ENCODE measurements around the gene HES4.
A peak's percentile ranks its signal among the peaks of the same experiment; 100 is the strongest.
"Not testable (repeated sequence)": the region's sequence is repeated elsewhere in the genome, so short reads cannot be mapped to it uniquely, and the experiment has no call there.

The HES4 gene

DNA sequence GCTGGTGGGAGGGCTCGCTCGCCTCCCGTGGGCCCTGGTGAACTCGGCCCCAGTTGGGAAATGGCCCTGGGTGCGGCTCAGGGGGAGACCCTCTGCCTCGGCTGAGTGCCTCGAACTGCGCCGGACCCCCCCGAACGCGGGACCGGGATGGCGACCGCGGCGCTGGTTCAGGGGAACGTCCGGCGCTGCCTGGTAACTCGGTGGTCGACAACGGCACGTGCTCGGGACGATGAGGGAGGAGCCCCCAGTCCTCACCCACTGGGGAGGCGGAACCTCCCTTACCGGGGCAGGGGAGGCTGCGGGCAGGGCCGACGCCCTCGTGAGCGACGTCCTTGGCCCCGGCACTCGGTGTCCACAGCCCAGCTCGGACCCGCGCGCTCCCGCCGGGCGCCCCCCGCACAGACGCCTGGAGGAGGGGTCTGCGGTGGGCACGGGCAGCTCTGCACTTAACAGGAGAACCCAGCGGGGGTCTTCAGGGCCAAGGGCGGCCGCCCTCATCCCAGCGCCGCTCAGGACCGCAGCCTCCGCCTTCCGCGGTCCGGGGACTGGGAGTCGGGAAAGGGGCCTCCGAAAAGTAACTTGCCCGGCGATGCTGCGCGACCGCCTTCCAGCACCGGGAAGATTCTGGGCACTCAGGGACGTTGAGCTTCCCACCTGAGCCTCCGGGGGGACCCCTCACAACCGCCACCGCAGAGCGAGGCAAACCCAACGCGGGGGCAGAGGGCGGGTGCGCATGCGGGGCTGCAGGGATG lies 1.7 kb downstream of the HES4 start:
- no peak for DNase-seq

DNA sequence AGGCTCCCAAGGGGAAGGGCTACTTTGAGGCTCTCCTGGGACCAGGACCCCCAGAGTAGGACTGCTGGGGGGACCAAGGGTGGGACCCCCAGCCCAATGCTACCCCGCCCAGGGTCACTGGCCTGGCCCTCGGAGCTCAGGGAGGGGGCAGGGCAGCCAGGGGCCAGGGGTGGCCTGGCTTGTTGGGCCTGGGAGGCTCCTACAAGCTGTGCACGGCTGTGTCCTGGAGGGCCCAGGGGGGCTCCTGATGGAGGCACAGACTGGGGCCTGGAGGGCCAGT lies 2.2 kb downstream of the HES4 start:
- DNase-seq, result no peak

DNA sequence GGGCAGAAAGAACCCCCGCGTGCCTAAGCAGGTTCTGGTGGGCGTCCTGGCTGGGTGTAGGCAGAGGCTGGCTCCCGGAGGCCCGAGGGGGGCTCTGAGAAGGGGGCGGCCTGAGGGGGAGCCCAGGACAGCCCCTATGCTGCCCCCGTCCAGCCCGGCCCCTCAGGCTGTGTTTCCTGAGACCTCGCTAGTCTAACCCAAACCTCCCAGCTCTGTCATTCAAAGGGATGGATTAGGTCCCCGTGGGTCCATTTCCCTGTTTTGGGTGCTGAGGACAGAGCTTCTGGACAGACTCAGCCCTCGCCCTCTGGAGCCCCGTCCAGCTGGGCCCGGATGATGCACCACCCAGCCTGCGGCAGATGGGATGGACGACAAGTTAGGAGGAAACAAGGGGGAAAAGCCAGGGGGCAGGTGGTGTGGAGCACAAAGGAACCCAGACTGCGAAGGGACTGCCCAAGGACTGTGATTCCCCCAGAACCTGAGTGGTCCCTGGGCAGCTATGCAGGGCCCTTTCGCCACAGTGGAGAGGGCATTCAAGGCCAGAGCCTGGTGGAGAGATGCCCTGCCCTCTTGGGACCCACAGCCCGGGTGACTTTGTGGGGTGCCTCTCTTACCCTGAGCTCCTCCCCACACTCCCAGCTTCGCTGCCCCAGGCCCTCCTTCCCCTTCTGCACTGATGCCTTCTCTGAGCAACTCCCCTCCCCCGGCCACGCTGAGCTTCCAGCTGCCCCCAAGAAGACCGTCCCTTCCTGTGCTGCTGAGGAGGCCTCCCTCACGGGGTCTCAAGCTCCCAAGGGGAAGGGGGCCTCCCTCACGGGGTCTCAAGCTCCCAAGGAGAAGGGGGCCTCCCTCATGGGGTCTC lies 2.8 kb downstream of the HES4 start:
- DNase-seq, result no peak

DNA sequence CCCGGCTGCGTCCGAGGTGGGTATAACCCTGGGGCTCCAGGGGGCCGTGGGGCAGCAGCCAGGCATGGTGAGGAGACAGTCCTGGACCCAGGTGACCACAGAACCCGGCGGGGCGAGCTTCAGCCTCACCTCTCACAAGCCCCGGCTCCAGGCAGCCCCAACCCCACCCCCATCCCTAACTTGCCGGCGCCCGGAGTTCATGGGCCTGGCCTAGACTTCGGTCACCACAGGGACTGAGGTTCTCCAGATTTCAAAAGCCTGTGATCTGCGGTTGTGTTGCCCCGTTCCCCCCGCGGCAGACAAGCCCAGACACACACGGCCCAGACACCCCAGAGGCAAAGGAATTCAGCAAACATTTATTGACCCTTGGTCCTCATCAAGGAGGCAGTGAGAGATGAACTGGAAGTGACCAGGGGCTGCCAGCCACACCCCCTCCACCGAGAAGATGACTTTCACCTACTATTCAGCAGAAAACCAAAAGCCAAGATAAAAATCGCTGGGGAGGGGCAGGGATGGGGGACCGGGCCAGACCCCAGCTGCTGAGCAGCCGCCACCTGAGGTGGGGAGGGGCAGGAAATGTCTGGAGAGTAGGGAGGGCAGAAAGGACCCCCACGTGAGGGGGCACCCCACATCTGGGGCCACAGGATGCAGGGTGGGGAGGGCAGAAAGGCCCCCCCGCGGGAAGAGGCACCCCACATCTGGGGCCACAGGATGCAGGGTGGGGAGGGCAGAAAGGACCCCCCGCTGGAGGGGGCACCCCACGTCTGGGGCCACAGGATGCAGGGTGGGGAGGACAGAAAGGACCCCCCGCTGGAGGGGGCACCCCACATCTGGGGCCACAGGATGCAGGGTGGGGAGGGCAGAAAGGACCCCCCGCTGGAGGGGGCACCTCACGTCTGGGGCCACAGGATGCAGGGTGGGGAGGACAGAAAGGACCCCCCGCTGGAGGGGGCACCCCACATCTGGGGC lies 3.9 kb downstream of the HES4 start:
- DNase-seq, result no peak

DNA sequence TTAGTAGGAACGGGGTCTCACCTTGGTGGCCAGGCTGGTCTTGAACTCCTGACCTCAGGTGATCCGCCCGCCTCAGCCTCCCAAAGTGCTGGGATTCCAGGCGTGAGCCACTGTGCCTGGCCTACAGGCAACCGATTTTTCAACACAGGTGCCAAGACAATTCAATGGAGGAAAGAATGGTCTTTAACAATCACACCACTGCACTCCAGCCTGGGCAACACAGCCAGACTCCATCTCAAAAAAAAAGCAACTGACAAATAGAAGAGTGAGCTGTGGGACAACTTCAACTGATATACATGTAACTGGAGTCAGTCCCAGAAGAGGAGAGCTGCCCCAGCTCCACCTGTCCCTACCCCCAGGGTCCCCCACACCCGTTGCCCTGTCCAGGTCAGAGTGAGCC lies 5.4 kb downstream of the HES4 start:
- DNase-seq, result not testable (repeated sequence)

DNA sequence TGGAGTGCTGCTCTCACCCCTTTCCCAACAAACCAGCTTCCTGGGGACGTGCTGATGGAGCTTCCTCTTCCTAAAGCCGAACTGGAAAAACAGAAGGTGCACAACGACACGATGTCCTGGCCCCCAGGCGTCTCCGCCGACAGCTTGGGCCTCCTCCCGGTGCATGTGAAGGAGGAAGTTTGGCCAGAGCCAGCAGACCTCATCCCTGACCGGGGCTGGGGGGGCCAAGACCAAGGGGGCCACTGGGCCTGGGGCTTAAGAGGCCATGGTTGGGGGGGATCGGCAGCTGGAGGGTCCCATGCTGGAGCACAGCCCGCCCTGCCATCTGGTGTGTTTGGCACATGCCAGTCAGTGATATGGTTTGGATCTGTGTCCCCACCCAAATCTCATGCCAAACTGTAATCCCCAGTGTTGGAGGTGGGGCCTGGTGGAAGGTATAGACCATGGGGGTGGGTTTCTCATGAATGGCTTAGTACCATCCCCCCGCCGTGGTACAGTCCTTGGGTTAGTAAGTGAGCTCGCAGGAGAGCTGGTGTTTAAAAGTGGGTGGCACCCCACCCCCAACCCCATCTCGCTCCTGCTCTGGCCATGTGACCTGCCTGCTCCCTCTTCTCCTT lies 6.4 kb downstream of the HES4 start:
- no peak for DNase-seq

DNA sequence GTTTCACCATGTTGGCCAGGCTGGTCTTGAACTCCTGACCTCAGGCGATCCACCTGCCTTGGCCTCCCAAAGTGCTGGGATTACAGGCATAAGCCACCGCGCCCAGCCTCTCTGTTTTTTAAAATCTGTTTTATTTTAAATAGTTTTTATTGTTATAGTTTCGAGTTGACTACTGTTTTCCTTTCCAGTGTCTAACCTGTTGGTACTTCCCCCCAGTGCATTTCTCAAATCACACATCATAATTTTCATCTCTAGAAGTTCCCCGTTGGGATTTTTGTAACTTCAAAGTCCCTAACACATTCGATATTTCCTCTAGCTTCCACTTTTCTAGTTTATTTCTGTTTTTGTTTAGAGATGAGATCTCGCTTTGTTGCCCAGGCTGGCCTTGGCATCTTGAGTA lies 7.5 kb downstream of the HES4 start:
- no peak for DNase-seq

DNA sequence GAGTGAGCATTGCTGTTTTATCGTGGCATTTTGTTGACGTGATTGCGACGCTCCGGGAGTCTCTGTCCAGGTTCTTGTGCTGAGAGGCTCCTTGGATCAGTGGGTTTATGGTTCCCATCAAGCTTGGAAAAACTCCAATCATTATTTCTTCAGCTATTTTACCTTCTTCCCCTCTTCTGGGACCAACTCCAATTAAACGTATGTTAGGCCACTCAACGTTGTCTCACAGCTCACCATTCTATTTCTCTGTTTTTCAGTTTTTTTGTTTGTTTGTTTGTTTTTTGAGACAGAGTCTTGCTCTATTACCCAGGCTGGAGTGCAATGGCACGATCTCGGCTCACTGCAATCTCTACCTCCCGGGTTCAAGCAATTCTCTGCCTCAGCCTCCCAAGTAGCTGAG lies 8.0 kb downstream of the HES4 start:
- no peak for DNase-seq

DNA sequence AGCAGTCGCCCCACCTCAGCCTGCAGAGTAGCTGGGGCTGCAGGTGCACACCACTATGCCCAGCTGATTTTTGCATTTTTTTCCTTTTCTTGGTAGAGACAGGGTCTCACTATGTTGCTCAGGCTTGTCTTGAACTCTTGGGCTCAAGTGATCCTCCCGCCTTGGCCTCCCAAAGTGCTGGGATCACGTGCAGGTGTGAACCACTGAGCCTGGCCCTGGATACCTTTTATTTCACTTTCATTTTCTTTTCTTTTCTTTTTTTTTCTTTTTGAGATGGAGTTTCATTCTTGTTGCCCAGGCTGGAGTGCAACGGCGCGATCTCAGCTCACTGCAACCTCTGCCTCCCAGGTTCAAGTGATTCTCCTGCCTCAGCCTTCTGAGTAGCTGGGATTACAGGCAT lies 8.6 kb downstream of the HES4 start:
- DNase-seq, result not testable (repeated sequence)

DNA sequence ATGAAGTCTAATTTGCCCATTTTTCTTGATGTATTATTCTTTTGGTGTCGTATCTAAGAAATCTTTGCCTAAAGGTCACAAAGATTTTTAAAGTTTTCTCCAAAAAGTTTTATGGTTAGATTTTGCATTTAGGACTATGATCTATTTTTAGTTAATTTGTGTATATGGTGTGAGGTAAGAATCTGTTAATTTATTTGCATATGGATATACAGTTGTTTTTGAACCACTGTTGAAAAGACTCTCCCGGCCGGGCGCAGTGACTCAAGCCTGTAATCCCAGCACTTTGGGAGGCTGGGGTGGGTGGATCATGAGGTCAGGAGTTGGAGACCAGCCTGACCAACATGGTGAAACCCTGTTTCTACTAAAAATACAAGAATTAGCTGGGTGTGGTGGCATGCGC lies 11.8 kb downstream of the HES4 start:
- DNase-seq, result not testable (repeated sequence)

DNA sequence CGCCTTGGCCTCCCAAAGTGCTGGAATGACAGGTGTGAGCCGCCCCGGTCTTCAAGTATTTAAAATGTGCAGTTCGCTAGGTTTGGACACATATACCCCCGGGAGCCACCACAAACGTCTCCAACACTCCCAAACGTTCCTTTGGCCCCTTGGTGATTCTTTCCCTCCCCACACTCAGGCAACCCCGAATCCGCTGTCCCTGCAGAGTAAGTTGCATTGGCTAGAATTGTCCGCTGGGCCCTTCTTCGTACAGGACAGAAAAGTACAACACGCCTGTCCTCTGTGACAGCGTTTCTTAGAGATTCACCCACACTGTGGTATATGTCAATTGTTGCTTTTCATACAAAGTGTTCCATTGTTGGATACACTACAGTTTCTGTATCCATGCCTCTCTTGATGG lies 14.8 kb downstream of the HES4 start:
- no peak for DNase-seq

DNA sequence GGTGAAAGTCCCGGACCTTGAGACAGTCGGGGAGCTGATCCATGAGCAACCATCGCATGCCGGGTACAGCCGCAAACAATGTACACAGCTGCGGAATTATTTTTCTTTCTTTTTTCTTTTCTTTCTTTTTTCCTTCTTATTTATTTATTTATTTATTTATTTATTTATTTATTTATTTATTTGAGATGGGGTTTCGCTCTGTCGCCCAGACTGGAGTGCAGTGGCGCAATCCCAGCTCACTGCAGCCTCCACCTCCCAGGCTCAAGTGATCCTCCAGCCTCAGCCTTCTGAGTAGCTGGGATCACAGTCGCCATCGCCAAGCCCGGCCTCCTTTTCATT lies 15.5 kb downstream of the HES4 start:
- no peak for DNase-seq

DNA sequence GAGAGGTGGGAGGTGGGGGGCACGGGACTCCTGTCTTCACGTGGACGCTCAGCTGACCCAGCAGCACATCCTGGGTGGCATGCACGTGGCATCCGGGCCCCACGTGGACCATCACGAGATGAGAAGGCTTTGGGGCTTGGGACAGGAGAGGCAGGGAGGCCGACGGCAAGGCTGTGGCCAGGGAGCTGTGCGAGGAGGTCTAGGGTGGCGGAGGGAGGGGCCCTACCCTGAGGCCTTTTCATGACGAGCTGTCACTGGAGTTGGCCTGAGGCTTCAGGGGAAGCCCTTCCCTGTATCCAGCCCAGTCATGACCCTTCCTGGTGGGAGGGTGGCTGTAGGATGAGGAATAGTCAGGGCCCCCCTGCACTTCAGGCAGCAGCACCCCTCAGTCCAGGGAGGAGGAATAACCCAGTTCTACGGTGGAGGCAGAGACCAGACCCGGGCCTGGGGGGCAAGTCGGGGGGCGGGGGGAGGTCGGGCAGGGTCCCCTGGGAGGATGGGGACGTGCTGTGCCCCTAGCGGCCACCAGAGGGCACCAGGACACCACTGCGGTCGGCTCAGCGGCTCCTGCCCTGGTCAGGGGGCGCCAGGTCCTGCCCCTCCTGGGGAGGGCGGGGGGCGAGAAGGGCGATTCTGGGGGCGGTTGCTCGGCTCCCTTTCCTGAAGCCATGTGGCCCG lies 16.0 kb downstream of the HES4 start:
- DNase-seq, result peak in 3 of 4 experiments; percentile 38 to 66 (median 46)

DNA sequence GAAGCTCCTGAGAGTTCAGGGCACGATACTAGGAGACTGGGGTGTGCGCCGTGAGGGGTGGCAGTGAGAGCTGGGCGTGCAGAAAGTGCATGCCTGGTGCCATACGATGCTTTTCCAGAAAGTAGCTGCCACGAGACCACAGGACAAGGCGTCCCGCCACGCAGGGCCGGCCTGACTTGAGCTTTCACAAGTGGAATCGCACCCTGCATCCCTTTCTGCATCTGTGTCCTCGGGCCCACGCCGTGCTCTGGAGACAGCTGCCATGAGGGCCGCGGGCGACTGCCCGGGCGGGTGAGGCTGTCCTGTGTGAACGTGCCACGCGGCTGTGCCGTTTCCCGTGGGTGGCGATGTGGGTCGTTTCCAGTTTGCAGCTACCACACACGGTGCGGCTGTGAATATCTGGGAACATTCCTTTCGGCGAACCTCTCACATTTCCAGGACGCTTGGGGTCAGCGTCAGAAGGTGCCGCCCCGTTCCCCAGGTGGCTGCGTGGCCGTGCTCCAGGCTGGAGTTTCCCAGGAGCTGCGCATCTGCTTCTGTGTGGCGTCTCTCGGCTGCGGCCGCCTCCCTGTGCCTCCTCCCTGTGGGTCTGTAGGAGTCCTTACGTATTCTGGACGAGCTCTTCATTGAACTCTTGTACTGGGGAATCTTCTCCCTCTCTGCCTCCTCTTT lies 17.0 kb downstream of the HES4 start:
- DNase-seq, result no peak

DNA sequence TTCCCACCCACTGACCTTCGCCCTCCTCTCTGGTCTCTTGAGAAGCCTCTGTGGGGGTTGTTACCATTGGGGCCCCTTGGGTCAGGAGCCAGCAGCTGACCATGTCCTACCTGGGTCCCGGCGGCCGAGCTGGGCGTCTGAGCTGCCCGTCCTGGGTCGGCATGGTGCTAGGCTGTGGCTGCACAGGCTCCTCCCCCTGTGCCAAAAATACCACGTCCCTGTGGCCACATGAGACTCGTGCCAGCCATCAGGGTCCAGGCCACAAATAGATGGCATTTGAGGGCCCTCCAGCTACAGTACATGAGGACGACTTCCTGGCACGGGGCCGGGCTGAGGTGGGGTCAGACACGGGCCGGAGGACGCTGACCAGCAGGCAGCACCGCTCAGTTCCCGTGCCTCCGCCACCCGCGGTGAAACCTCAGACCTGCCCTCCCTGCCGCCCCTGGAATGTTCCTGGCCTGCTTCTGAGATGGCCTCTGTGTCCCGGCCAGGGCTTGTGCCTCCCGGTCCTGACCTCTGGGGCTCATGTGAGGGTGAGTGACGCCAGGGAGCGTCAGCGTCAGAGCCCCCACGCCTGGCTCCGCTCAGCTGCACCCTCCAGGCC lies 17.8 kb downstream of the HES4 start, which contains the start of gene PERM1:
PERM1 (minus strand) TSS at position 139 of the 604 bp plus-strand sequence. CDS start 1,064 bp downstream, outside the sequence.
- no peak for DNase-seq

DNA sequence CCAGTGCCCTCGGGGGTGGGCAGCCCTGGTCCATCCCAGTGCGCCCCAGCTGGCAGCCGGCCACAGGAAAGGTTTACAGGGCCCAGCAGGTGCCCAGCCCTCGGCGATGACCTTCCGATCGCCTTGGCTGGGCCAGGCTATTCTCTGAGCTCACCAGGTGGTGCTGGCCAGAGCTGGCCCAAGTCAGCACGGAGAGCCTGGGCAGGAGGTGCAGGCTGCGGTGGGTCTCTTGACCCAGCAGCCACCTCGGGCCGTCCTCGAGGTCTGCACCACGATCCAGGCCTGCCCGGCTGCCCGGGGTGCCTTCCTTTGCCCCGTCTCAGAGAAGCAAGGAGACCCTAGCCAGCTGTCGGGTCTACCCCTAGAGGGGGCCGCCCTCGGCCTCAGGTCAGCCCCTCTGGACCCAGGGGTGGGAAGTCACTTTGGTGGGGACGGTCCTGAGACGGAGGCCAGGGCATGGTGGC lies 18.4 kb downstream of the HES4 start:
- DNase-seq, result no peak

DNA sequence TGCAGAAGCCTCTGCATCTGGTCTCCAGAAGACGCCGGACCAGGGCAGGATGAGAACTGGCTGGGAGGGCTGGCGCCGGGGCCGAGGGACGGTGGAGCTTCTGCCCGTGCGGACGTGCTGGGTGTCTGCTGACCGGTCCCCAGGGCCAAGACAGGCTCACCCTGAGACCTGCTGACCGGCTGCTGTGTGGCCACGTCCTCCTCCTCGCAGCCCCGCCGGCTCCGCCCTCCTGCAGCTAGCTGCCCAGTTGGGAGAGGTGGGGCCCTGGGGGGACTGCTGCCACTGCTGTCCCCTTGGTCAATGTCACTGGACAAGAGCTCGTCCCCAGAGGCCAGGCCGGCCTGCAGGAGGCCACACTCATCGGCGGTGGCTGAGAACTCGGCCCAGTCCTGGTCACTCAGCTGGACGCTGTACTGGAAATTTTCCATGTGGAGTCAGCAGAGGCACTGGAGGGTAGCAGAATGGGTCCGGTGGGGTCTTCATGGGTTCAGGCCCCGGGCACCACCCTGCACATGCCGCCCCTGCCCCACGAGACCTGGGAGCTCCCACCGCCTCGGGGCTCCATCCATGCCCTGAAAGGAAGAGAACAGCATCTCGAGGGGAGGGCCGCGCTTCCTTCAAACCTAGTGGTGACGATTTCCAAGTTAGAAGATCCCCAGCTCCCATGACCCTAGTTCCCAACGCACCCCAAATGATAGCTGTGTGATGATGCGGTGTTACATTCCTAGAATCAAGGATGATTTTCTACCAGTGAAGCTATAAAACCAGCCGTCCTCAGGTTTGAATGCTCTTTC lies 19.1 kb downstream of the HES4 start:
- DNase-seq, result no peak

DNA sequence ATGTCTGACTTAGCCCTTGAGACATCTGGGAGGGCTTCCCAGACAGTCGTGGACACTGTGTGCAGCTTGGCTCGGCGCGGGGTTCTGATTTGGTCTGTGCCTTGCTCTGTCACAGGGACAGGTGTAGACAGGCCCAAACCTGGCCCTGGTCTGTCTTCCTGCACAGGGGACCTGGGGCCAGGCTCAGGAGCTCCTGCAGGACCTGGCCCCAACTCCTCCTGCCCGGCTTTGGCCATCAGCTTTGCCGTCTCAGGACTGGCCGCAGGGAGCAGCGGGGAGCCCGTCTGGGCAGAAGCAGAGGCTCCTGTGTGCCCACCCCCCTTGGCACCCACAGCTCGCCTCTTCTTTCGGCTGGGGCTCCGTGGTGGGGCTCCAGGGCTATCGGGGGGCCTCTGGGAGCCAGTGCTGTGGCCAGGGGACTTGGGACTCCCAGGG lies 19.7 kb downstream of the HES4 start:
- no peak for DNase-seq

DNA sequence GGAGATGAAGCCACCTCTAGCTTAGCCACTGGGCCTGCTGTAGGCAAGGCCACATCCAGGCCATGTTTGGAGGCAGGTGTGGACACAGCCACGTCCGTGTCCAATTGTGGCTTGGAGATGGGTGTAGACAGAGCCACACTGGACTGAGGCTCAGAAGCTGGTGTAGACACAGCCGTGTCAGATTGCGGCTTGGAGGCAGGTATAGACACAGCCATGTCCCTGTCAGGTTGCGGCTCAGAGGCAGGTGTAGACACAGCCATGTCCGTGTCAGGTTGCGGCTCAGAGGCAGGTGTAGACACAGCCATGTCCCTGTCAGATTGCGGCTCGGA lies 20.2 kb downstream of the HES4 start:
- no peak for DNase-seq
